Loucy (cell line): Measurements from ENCODE around the gene C16orf90.

Experiments
- EZH2phosphoT487 ChIP-seq: fragments of 200-600 bp; IDR thresholded peaks from 2 replicates; pipeline ENCODE4 v1.6.1; 2018; ENCODE audit warnings: antibody characterized with exemption, mild to moderate bottlenecking, moderate library complexity, borderline replicate concordance
- TF ChIP-seq, protein P1 (sequence below): fragments of 200-600 bp; sonication (generic); conservative IDR thresholded peaks from 2 replicates; pipeline ENCODE4 v1.5.1; 2014; ENCODE audit warnings: mild to moderate bottlenecking, antibody characterized with exemption, low read length

DNA sequence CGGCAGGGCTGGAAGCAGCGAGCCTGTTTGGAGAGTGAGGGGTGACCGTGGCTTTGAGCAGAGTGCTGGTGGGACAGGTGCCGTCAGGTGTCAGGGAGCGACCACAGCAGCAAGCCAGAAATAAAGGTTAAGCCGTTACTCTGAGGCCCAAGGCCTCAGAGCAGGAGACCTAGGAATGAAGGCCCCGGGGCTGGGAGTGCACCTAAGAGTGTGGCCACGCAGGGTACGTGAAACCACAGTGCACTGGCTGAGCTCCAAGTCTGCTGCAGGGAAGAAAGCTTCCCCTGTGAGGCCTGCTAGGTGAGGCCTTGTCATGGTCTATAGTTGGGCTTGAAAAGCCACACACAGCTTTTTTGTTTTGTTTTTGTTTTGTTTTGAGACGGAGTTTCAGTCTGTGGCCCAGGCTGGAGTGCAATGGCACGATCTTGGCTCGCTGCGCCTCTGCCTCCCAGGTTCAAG is 14.2 kb upstream of the C16orf90 start:
- TF ChIP-seq, protein P1, sequence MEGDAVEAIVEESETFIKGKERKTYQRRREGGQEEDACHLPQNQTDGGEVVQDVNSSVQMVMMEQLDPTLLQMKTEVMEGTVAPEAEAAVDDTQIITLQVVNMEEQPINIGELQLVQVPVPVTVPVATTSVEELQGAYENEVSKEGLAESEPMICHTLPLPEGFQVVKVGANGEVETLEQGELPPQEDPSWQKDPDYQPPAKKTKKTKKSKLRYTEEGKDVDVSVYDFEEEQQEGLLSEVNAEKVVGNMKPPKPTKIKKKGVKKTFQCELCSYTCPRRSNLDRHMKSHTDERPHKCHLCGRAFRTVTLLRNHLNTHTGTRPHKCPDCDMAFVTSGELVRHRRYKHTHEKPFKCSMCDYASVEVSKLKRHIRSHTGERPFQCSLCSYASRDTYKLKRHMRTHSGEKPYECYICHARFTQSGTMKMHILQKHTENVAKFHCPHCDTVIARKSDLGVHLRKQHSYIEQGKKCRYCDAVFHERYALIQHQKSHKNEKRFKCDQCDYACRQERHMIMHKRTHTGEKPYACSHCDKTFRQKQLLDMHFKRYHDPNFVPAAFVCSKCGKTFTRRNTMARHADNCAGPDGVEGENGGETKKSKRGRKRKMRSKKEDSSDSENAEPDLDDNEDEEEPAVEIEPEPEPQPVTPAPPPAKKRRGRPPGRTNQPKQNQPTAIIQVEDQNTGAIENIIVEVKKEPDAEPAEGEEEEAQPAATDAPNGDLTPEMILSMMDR: no peak
- TF ChIP-seq EZH2phosphoT487: no peak
